HG03342 (cell line): Measurements from ENCODE around the gene SIM2.

Experiments
- ATAC-seq: cut with Tn5 transposase; IDR thresholded peaks from one replicate; pipeline ENCODE4 v1.9.1; 2021; ENCODE audit warnings: mild to moderate bottlenecking, moderate library complexity; ENCODE audit not compliant: unreplicated experiment

The SIM2 gene

GRCh38 chr21:36759348-36760083, 60.6 kb downstream of the SIM2 start:
- ATAC-seq = no peak

DNA sequence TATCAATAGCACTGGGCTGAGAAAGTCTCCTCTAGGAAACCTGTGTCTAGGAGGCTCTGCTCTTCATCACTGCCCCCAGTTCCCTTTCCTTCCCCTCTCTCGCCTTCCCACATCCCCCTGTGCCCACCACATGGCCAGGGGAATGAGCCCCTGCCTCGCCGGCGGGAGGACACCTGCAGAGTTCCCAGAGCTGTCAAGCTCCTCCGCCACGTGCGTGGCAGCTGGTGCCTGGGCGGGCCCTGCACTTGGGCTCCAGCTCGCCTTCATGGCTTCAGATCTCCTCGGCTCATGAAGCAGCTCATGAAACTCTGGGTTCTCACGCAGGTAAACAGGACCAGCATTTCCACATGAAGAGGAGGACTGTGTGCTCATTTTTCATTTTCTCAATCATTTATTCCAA, 62.8 kb downstream of the SIM2 start:
- ATAC-seq = no peak

DNA sequence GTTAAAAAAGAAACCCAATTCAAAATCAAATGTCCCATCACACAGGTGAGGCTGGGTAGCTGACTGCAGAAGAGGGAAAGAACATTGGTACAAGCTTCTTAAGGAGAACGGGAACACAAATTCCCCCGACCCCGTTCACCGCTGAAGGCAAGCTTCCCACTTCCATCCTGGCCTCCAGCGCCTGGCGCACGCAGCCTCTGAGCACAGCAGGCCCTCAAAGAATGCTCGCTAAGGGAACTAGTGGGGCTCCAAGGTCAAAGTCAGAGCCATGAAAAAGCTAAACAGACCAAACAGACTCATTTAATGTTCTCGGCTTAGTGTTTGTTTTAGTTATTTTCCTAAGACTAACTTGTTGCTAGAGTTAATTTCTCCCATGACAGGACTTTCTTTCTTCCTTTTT, 63.7 kb downstream of the SIM2 start:
- ATAC-seq = no peak

DNA sequence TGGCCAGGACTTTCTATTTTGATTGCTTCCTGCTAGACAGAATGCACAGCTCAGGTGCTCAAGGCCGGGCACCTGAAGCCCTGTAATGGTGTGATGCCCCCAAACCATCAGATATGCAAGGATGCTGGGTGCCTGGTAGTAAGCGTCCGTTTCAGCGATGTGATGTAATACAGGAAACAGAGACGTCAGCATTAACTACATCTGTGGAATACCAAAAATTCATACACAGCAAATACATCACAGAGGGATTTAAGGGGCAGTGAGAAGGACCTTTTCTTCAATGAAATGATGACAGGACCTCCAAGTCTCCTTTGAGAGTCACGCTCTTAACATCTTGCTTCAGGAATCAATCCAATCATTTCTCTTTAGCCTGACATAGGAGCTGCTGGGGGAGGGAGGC, 64.4 kb downstream of the SIM2 start:
- no peak for ATAC-seq

- no peak for ATAC-seq
Observed at GRCh38 chr21:36765229-36765628, 66.3 kb downstream of the SIM2 start.

GRCh38 chr21:36766511-36766910, 67.6 kb downstream of the SIM2 start:
- no peak for ATAC-seq

- ATAC-seq = no peak
Observed at GRCh38 chr21:36767096-36767495, 68.2 kb downstream of the SIM2 start.

- ATAC-seq = no peak
Observed at GRCh38 chr21:36768496-36768895, 69.6 kb downstream of the SIM2 start.

DNA sequence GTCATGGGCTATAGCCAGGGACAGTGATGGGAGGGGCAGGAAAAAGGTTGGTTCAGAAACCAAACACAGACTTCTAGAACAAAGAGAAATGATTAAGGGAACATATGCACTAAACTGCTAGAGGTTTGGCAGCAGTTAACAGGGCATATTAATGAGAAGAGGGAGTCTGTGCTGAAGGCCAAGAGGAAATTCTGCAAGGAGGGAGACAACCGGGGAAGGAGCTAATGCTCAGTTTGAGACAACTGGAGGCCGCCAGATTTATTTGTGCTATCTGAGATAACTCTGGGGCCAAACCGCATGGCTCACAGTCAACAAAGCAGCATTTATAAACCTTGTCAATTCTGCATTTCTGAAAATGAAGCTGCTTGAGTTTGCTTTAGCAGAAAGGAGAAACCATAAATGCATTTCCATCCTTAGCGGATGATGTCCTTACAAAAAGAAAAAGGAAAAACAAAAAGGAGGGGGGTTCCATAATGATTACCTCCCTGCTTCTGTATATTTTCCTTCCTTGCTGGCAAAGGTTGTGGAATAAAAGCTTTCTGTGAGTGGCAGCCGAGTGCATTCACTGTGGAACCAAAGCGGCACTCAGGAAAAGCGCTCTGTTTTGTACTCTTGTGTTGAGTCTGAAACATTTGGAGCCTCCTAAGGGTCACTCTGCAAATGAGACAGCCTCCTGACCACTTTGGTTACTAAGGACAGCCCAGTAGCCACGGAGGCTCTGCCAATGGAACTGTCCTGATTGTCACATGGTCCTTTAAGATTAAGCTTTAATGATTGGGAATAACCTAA, 70.3 kb downstream of the SIM2 start:
- ATAC-seq = no peak

DNA sequence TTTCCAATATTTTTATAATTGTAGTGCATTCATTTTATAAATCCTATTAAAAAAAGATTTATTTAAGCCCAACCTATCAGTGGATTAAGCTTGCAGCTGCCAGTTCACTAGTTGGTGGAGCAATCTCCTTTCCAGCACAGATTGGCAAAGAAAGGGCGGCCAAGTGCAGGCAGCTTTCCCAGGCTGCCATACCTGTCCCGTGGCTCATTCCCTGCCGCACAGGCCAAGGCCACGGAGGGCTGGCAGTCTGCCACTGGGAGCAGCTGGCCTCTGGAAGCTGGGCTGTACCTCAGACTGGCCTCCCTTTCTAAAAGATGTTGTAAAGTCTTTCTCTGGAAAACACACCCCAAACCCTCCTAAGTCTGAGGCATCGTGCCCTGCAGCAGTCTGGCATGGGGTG, 74.2 kb downstream of the SIM2 start:
- no peak for ATAC-seq

DNA sequence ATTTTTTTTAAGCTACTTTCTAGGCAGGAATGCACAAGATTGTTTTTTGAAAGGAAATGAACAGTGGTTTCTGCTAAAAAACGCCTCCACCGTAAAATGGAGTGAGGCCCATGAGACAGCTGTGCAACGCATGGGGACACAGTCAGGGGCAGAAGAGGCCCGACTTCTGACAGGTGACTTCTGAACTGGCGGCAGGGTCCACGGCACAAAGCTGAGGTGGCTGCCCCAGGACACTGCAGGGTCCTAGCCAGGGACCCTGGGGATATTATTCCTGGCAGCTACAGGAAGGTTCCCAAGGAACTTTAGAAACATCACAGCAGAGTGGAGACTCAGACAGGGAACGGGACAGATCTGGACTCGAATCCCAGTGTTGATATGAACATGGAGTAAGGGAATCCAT, 75.1 kb downstream of the SIM2 start:
- ATAC-seq = no peak

DNA sequence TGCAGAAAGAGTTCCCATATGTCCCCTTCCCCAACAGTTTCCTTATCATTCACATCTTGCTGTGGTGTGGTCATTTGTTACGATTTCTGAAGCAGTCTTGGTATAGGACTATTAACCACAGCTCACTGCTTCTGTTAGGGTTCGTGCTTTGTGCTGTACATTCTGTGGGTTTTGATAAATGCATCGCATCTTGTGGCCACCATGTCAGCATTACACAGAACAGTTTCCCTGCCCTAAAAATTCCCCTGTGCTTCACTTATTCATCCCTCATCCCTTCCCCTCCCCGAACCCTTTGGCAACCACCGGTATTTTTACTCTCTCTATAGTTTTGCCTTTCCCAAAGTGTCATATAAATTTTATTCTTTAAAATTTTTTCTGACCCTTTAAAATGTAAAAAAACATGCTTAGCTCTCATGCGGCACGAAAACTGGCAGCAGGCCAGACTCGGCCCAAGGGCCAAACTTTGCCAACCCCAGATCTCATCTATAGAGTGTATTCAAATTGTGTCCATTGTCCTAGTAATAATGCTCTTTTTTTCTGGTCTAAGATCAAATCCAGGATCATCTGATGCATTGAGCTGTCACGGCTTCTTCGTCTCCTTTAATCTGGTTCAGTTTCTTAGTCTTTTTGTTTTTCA, 78.2 kb downstream of the SIM2 start:
- ATAC-seq = no peak

DNA sequence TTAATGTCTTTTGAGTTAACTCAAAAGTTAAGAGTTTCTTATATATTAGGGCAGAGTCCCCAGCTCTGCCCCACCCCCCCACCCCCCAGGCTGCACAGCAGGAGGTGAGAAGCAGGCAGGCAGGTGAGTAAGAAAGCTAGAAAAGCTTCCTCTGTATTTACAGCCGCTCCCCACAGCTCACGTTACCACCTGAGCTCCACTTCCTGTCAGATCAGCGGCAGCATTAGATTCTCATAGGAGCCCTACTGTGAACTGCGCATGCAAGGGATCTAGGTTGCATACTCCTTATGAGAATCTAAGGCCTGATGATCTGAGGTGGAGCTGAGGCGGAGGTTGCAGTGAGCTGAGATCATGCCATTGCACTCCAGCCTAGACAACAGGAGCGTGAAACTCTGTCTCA, 81.9 kb downstream of the SIM2 start:
- no peak for ATAC-seq

- ATAC-seq = no peak
Observed at GRCh38 chr21:36783612-36784374, 84.9 kb downstream of the SIM2 start.

DNA sequence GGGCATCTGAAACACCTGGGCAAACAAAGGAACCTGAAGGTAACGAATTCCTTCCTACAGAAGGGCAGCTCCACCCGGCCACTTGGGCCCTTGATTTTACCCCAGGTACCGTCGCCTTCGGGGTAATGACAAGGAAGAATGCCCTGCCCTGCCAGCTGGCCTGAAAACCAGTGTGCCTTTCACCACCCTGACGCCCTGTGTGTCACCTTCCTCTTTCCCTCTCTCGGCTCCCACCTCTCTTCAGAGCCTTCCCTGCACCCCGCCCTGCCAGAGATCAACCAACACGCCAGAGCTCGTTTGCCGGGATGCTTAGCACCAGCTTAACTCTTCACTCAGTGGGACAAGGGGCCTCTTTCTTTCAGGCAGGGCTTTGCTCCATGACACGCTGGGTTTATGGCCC, 86.0 kb downstream of the SIM2 start:
- no peak for ATAC-seq

DNA sequence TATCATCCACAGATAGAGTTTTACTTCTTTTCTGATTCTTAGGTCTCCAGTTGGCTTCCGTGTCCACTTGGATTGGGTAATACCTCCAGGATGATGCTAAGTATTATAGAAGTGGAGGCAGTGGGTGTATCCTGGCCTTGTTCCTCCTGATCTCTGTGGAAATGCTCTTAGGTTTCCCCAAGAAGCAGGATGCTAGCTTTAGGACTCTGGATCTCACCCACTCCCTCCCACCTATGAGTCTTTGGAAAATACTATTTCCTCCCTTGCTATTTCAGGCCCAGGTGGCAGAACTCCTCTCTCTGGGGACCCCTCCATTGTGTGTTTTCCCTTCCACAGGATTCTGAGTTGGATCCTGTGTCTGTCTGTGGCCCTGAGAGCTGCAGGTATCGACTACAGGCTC, 86.7 kb downstream of the SIM2 start:
- no peak for ATAC-seq

GRCh38 chr21:36786186-36786585, 87.3 kb downstream of the SIM2 start:
- no peak for ATAC-seq

GRCh38 chr21:36788120-36788638, 89.3 kb downstream of the SIM2 start:
- ATAC-seq = no peak

DNA sequence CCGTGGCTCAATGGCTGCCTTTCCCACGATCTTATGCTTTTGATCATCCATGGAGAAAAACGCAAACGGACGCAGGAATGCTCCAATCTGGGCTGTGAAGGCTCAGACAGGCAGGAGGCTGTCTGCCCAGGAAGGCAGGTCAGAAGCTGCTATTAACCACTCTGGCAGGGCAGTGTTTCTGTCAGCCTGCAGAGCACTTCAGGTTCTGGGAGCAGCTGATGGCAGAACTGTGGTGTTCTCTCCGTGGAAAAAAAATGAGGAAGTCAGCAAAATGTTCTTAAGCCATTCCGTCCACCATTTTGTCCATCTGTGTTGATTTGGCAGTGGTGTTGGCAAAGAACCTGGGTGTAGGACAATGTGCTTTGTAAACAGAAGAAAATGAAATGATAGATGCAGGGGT, 91.7 kb downstream of the SIM2 start:
- ATAC-seq = no peak

- ATAC-seq = no peak
Observed at GRCh38 chr21:36791180-36791579, 92.3 kb downstream of the SIM2 start.
